IMR-90 (cell line): Measurements from ENCODE around the gene PCP4L1. TPM values are rescaled to one million over a fixed set of nuclear protein-coding genes. Genes with fewer than 3 reads are reported as not detected.

Experiments used
- ATAC-seq: fragments of 200-7000 bp; cut with Tn5 transposase; 2 replicates; pipeline ENCODE4 v1.9.1; 2020; ENCODE audit warnings: low read depth, mild to moderate bottlenecking, moderate library complexity
- BruUV-seq: library from RNA; stranded (reverse); fragments of 400-500 nt; replicated peaks from 2 replicates; lab custom pipeline; 2021; lab: Mats Ljungman, UMichigan
- CTCF ChIA-PET: fragments of 300-600 bp; formaldehyde crosslinking; extraction: SDS; loops from one replicate; lab custom pipeline; 2021; ENCODE audit warnings: antibody characterized with exemption; lab: Yijun Ruan, JAX
- POLR2A ChIA-PET: fragments of 300-600 bp; sonication (Branson Sonifier 250); formaldehyde crosslinking; loops from one replicate; lab custom pipeline; 2022; ENCODE audit warnings: antibody characterized with exemption; ENCODE audit not compliant: unreplicated experiment; lab: Charles Lee
- DNase-seq: peaks from one replicate; pipeline ENCODE4 v3.0.0; 2013
- H2AFZ ChIP-seq: replicated peaks from 2 replicates; pipeline ENCODE3; 2013; ENCODE audit warnings: low read length, mild to moderate bottlenecking; ENCODE audit not compliant: poor library complexity
- H2AK5ac ChIP-seq: 2 replicates; pipeline ENCODE4 v1.6.1; 2013; ENCODE audit warnings: low read depth, low read length, inconsistent platforms
- H2AK9ac ChIP-seq: replicated peaks from 2 replicates; pipeline ENCODE3; 2013; ENCODE audit warnings: mild to moderate bottlenecking, low read depth, low read length, moderate library complexity; ENCODE audit not compliant: poor library complexity
- H2BK120ac ChIP-seq: 2 replicates; pipeline ENCODE4 v1.6.1; 2013; ENCODE audit warnings: low read depth, low read length, inconsistent platforms
- H2BK15ac ChIP-seq: 3 replicates; pipeline ENCODE4 v1.6.1; 2013; ENCODE audit warnings: low read depth, low read length, inconsistent platforms
- H2BK20ac ChIP-seq: 2 replicates; pipeline ENCODE4 v1.6.1; 2013; ENCODE audit warnings: low read depth, mild to moderate bottlenecking, inconsistent platforms, low read length, moderate library complexity
- H2BK5ac ChIP-seq: 2 replicates; pipeline ENCODE4 v1.6.1; 2013; ENCODE audit warnings: mild to moderate bottlenecking, low read depth, low read length, inconsistent platforms; ENCODE audit not compliant: poor library complexity, severe bottlenecking
- H3K14ac ChIP-seq: replicated peaks from 2 replicates; pipeline ENCODE4 v1.6.1; 2013; ENCODE audit warnings: low read depth, low read length, inconsistent platforms
- H3K18ac ChIP-seq: 2 replicates; pipeline ENCODE4 v1.6.1; 2013; ENCODE audit warnings: low read depth, low read length, control low read depth
- H3K23ac ChIP-seq: 2 replicates; pipeline ENCODE4 v1.6.1; 2013; ENCODE audit warnings: low read depth, low read length, inconsistent platforms
- H3K27ac ChIP-seq: 2 replicates; pipeline ENCODE4 v1.5.1; 2013; ENCODE audit warnings: mild to moderate bottlenecking, control low read depth, low read length; ENCODE audit not compliant: insufficient read depth
- H3K27me3 ChIP-seq: 2 replicates; pipeline ENCODE4 v1.6.1; 2013; ENCODE audit warnings: low read length; ENCODE audit not compliant: control insufficient read depth, insufficient read depth
- H3K36me3 ChIP-seq: 2 replicates; pipeline ENCODE4 v1.6.1; 2013; ENCODE audit warnings: low read length, mixed read lengths; ENCODE audit not compliant: control insufficient read depth, insufficient read depth
- H3K4ac ChIP-seq: 2 replicates; pipeline ENCODE4 v1.6.1; 2013; ENCODE audit warnings: low read depth, low read length, inconsistent platforms
- H3K4me1 ChIP-seq: 2 replicates; pipeline ENCODE4 v1.6.1; 2013; ENCODE audit warnings: low read length, mixed read lengths; ENCODE audit not compliant: control insufficient read depth, insufficient read depth
- H3K4me2 ChIP-seq: 2 replicates; pipeline ENCODE4 v1.6.1; 2013; ENCODE audit warnings: low read depth, mild to moderate bottlenecking, control low read depth, low read length, moderate library complexity
- H3K4me3 ChIP-seq: 2 replicates; pipeline ENCODE4 v1.5.1; 2013; ENCODE audit warnings: low read depth, mild to moderate bottlenecking, control low read depth, low read length, moderate library complexity; ENCODE audit not compliant: insufficient read depth
- H3K56ac ChIP-seq: 2 replicates; pipeline ENCODE4 v1.6.1; 2013; ENCODE audit warnings: low read length, inconsistent platforms; ENCODE audit not compliant: insufficient read depth; ENCODE audit errors: extremely low read depth
- H3K79me1 ChIP-seq, 2 experiments: 2 replicates each; pipeline ENCODE4 v1.6.1; 2013; ENCODE audit warnings: low read length in 2 of 2, inconsistent platforms in 1 of 2, low read depth in 1 of 2
- H3K9ac ChIP-seq: 2 replicates; pipeline ENCODE4 v1.6.1; 2013; ENCODE audit warnings: low read depth, low read length, control low read depth
- H3K9me1 ChIP-seq: 2 replicates; pipeline ENCODE4 v1.6.1; 2013; ENCODE audit warnings: low read length, inconsistent platforms; ENCODE audit not compliant: insufficient read depth
- H3K9me3 ChIP-seq: 2 replicates; pipeline ENCODE4 v1.6.1; 2013; ENCODE audit warnings: low read length; ENCODE audit not compliant: control insufficient read depth, insufficient read depth
- H4K20me1 ChIP-seq: 2 replicates; pipeline ENCODE4 v1.6.1; 2013; ENCODE audit warnings: low read length, inconsistent platforms; ENCODE audit not compliant: insufficient read depth
- H4K5ac ChIP-seq: 2 replicates; pipeline ENCODE4 v1.6.1; 2013; ENCODE audit warnings: mild to moderate bottlenecking, low read depth, low read length, control low read depth
- H4K8ac ChIP-seq, 2 experiments: 2 replicates each; pipeline ENCODE4 v1.6.1; 2013; ENCODE audit warnings: low read depth in 2 of 2, low read length in 2 of 2, control low read depth in 1 of 2, inconsistent platforms in 1 of 2
- H4K91ac ChIP-seq: 2 replicates; pipeline ENCODE4 v1.6.1; 2013; ENCODE audit warnings: low read depth, low read length, inconsistent platforms; ENCODE audit not compliant: insufficient read depth
- CEBPB ChIP-seq: IDR thresholded peaks from 2 replicates; pipeline ENCODE4 v1.6.1; 2012; ENCODE audit warnings: low read depth, low read length, improper control_type of control experiment
- RAD21 ChIP-seq: IDR thresholded peaks from 2 replicates; pipeline ENCODE4 v1.6.1; 2012; ENCODE audit warnings: low read length, improper control_type of control experiment
- WGBS, 2 experiments: methylation state at CpG; one replicate each; pipeline versions ENCODE4 v1.1.5 to v1.1.7; 2013; ENCODE audit warnings: missing lambda C conversion rate in 2 of 2; ENCODE audit not compliant: insufficient read length in 1 of 2; ENCODE audit errors: extremely low coverage in 2 of 2; 5-methylcytosine and 5-hydroxymethylcytosine counted together
- dilution Hi-C: fragments of 300-500 bp; cut with HindIII; formaldehyde crosslinking; loops from one replicate; pipeline ENCODE4 v1.14.3; 2018; ENCODE audit warnings: low sequenced_read_pairs; ENCODE audit not compliant: unreplicated experiment
- in situ Hi-C: fragments of 300-500 bp; cut with MboI; formaldehyde crosslinking; loops from 3 replicates; pipeline ENCODE4 v1.14.3; 2019; ENCODE audit warnings: low sequenced_read_pairs, inconsistent platforms, mixed read lengths
- intact Hi-C: fragments of 100-400 bp; cut with micrococcal nuclease; formaldehyde crosslinking; loops from 2 replicates; pipeline ENCODE4 v1.10.0; 2022
- polyA plus RNA-seq, 3 experiments: library from polyadenylated mRNA; depleted of rRNA; stranded (reverse); fragments of >200 nt; gene quantifications; 2 replicates each; pipeline ENCODE4 v1.2.3, GENCODE V29; 2012; ENCODE audit warnings: low replicate concordance in 1 of 3
- total RNA-seq: library from RNA; depleted of rRNA; stranded (reverse); fragments of >200 nt; gene quantifications from 2 replicates; pipeline ENCODE4 v1.2.3, GENCODE V29; 2012
- TF ChIP-seq, protein P1 (sequence below): fragments of 150-350 bp; IDR thresholded peaks from 2 replicates; pipeline ENCODE4 v1.6.1; 2017; ENCODE audit warnings: mild to moderate bottlenecking, antibody characterized with exemption, low read length, low read depth

PCP4L1 gene
- total and polyA plus RNA-seq, 2 of the 4 experiments (the other 2 are of a cell fraction) = not detected

DNA sequence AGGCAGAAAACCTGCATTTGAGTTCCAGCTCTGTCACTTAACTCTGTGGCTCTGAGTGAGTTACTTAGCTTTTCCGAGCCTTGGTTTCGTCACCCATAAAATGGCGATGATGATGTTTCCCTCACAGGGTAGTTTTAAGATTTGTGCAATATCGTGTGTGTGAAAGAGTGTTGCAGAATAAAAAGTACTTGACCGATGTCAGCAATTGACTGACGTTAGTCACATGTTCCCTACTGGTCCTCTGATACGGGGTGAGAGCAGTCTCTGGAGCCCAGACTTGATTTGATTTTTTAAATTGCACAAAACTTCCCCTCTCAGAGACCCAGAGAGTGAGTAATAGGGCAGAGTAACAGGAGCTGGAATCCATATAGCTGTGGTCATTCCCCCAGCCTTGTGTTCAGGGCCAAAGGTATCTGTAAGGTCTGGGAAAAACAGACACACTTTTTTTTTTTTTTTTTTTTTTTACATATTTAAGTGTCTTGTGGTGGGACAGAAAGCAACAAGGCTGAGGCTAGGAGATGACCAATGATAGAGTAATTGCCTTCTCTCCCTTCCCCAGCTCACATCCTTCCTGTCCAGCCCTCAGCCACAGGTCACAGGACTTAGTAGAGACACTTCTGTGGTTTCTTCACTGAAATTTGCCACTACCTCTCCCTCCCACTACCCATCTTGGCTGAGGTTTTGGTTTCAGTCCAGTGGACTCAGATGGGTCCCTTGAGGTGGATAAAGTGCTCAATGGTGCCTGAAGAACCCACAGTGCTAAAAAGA lies 41.4 kb upstream of the PCP4L1 start:
- Histone ChIP-seq H2BK15ac (0 out of 3 replicates have a peak overlapping the region, but pooled peaks have one; percentile 51), H3K9me3 (no peaks in the 10 kb centered on the region), H2BK20ac (peak overlapping the region; percentile 80; the same call in 1 of the 2 replicates), H3K9ac (peak overlapping the region; percentile 18; the same call in 1 of the 2 replicates), H3K27me3 (no peaks in the 10 kb centered on the region), H4K91ac (peak overlapping the region; percentile 37), H3K36me3 (peaks cover 24% of the 10 kb centered on the region), H2AK9ac (peak overlapping the region; percentile 83), H4K20me1 (no peaks in the 10 kb centered on the region), H3K79me1 (peaks cover 0 to 2% of the 10 kb centered on the region in 2 experiments; a peak in 1 of 4 replicates), H3K14ac (peak overlapping the region; percentile 71), H2AFZ (peak overlapping the region; percentile 86), H3K4me1 (peaks cover 11% of the 10 kb centered on the region), H3K4ac (peak overlapping the region; percentile 65), H3K18ac (peak overlapping the region; percentile 17; the same call in 1 of the 2 replicates), H4K5ac (no peak overlapping the region), H2BK5ac (peak overlapping the region; percentile 59), H3K56ac (0 out of 2 replicates have a peak overlapping the region, but pooled peaks have one; percentile 14), H3K4me2 (peak overlapping the region; percentile 4; the same call in 1 of the 2 replicates), H2AK5ac (no peak overlapping the region), H3K4me3 (no peak overlapping the region), H3K23ac (peak overlapping the region; percentile 64), H4K8ac (peak overlapping the region; percentile 61 to 68), H2BK120ac (peak overlapping the region; percentile 63; the same call in 1 of the 2 replicates), H3K27ac (peak overlapping the region; percentile 64), H3K9me1 (peaks cover 14% of the 10 kb centered on the region)
- dilution Hi-C loops (no loop called here), in situ Hi-C loops (loop anchor here (10.0 kb wide), 1 partner anchor 528 kb away; the partner anchor contains the start of gene DUSP12), intact Hi-C loops (no loop called here)
- CTCF ChIA-PET = interaction anchor here (0.9 to 1.8 kb wide), 6 partner anchors 8 to 165 kb away, joined by 3 to 9 read pairs (median 4); partner anchors contain the start of genes PPOX and TOMM40L
- no TSS peak for BruUV-seq
- TF ChIP-seq CEBPB (peak; percentile 80), RAD21 (no peak)
- TF ChIP-seq, protein P1, sequence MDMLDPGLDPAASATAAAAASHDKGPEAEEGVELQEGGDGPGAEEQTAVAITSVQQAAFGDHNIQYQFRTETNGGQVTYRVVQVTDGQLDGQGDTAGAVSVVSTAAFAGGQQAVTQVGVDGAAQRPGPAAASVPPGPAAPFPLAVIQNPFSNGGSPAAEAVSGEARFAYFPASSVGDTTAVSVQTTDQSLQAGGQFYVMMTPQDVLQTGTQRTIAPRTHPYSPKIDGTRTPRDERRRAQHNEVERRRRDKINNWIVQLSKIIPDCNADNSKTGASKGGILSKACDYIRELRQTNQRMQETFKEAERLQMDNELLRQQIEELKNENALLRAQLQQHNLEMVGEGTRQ = peak; percentile 75
- peak; percentile 86 for ATAC-seq
- peak; percentile 86 for DNase-seq
- POLR2A ChIA-PET = interaction anchor here (0.6 to 0.7 kb wide), 2 partner anchors 8 kb away, joined by 3 to 8 read pairs; partner anchors contain the start of gene TOMM40L
- WGBS, 2 experiments = 62% methylated on average over 3 of the region's 7 CpGs; no CpG with 5 or more reads in 1 of the 2 experiments
